Retinal pigment epithelial cell (primary cell): ENCODE data around the gene PTRH1.

ENCODE experiments used
- DNase-seq: peaks from one replicate; pipeline ENCODE4 v3.0.0-alpha.2; 2010; ENCODE audit warnings: low read depth
- H3K4me3 ChIP-seq: 2 replicates; pipeline ENCODE4 v1.5.1; 2011; ENCODE audit warnings: mild to moderate bottlenecking, low read length, control low read depth, moderate library complexity
- CTCF ChIP-seq: conservative IDR thresholded peaks from 2 replicates; pipeline ENCODE4 v1.5.1; 2011; ENCODE audit warnings: low read depth, low read length, control low read depth, inconsistent platforms

The PTRH1 gene

DNA sequence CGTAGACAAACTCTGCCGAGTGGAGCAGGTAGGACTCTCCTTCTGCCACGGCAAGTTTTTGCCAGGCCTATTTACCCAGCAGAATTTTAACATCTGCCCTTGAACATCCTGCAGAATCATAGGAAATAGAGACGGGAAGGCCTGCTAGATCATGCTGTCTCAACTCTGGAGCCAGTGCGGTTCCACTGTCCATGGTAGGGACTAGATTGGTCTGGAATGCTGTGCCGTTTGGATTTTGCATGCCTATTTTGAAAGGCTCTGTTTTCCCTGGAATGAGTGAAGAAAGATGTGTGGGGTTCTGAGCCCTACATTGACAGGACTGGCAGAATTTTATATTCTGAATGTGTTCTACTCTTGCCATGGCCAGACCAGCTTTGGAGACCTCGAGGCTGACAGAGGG lies 42.2 kb downstream of the PTRH1 start:
- no peak for DNase-seq
- no peak overlapping the region for H3K4me3 ChIP-seq
- no peak for TF ChIP-seq CTCF

- TF ChIP-seq CTCF: no peak
- H3K4me3 ChIP-seq: no peak overlapping the region
- no peak for DNase-seq
Measured at GRCh38 chr9:127667906-127668305, 47.6 kb downstream of the PTRH1 start.

DNA sequence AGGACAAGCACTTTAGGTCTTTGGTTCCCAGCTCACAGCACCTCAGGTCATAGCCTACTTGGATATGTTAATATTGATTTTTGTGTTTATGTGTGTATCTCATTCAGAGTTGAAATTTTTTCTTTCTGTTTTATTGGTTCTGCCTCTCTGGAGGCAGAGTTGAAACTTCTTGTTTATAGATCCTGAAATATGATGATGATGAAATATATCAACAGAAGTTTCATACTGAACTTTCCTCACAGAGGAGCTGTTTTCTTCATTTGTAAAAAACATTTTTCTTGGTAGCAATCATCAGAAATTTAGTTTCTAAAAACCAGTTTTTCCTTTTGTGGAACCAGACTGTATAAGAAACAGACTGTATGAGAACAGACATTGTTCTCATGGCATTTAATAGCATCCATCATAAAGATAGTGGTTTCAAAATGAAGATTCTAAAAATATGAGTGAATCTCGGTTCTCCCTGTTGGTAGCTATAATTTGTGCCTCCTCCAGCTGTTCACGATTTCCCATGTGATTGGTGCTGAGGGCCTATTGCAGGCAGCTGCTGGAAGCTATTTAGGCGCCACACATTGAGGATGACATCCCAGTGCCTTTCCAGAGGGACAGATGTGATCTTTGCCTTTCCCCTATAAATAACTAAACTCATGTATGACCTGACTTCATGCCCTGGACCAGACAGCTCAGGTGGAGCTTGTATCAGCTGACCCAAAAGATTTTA lies 48.2 kb downstream of the PTRH1 start:
- TF ChIP-seq CTCF: no peak
- no peak for DNase-seq
- no peak overlapping the region for H3K4me3 ChIP-seq

GRCh38 chr9:127664678-127665507 lies 50.6 kb downstream of the PTRH1 start:
- no peak overlapping the region for H3K4me3 ChIP-seq
- no peak for DNase-seq

DNA sequence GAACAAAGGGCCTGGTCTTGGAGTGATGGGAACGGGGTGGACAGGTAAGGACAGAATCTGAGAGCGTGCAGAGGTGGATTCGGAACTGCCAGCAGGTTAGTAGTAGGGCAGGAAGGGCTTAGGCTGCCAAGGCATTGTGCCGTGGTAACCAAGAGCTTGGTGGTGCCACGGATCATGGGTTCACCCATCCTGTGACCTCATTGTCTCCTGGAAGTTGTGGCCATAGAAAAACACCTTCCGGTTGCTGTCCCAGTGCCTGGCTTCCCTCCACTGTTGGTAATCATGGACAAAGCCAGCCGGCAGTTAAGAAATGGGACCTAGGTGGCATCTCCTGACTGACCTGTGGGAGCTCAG lies 51.2 kb downstream of the PTRH1 start:
- H3K4me3 ChIP-seq: no peak overlapping the region
- TF ChIP-seq CTCF: no peak
- no peak for DNase-seq

More at GRCh38 chr9:127664678-127665507, 50.6 kb downstream of the PTRH1 start:
- TF ChIP-seq CTCF: no peak
